CD4-positive, alpha-beta T cell treated with Interleukin-17A for 1 hour (primary cell): ENCODE results near the gene PSMA6.
"Not testable (repeated sequence)": the region's sequence is repeated elsewhere in the genome, so short reads cannot be mapped to it uniquely, and the experiment has no call there.

Source experiments
- DNase-seq: peaks from one replicate; pipeline ENCODE4 v3.0.0-alpha.2; 2020

Gene PSMA6

GRCh38 chr14:35292051-35292769, at the start of gene PSMA6:
TSS of gene PSMA6 (plus strand) at chr14:35292382. CDS start at chr14:35292477, 95 bp downstream.
- DNase-seq: peak; percentile 99

- no peak for DNase-seq
These were observed 49.4 kb upstream of the PSMA6 start for GRCh38 chr14:35242599-35243311.

GRCh38 chr14:35243956-35244355, 48.2 kb upstream of the PSMA6 start:
- no peak for DNase-seq

- DNase-seq: no peak
These were observed 47.6 kb upstream of the PSMA6 start for GRCh38 chr14:35244542-35244941.

- no peak for DNase-seq
These were observed 47.1 kb upstream of the PSMA6 start for GRCh38 chr14:35245051-35245450.

- DNase-seq: no peak
These were observed 44.3 kb upstream of the PSMA6 start for GRCh38 chr14:35247777-35248475.

- no peak for DNase-seq
These were observed 43.8 kb upstream of the PSMA6 start for GRCh38 chr14:35248476-35248788.

- no peak for DNase-seq
These were observed 41.9 kb upstream of the PSMA6 start for GRCh38 chr14:35250319-35250718.

- no peak for DNase-seq
These were observed 39.7 kb upstream of the PSMA6 start for GRCh38 chr14:35252451-35252868.

GRCh38 chr14:35253056-35253455, 39.1 kb upstream of the PSMA6 start:
- DNase-seq: not testable (repeated sequence)

- DNase-seq: not testable (repeated sequence)
These were observed 38.1 kb upstream of the PSMA6 start for GRCh38 chr14:35254034-35254622.

GRCh38 chr14:35254736-35255135, 37.4 kb upstream of the PSMA6 start:
- peak; percentile 26 for DNase-seq

GRCh38 chr14:35255711-35256110, 36.5 kb upstream of the PSMA6 start:
- no peak for DNase-seq

- DNase-seq: no peak
These were observed 34.4 kb upstream of the PSMA6 start for GRCh38 chr14:35257809-35258208.

- DNase-seq: no peak
These were observed 33.8 kb upstream of the PSMA6 start for GRCh38 chr14:35258420-35258819.

GRCh38 chr14:35261774-35262173, 30.4 kb upstream of the PSMA6 start:
- DNase-seq: peak; percentile 29

GRCh38 chr14:35262436-35262835, 29.7 kb upstream of the PSMA6 start:
- DNase-seq: no peak

- DNase-seq: no peak
These were observed 23.2 kb upstream of the PSMA6 start for GRCh38 chr14:35268946-35269345.

GRCh38 chr14:35274805-35275204, 17.4 kb upstream of the PSMA6 start:
- no peak for DNase-seq

- DNase-seq: no peak
These were observed 15.0 kb upstream of the PSMA6 start for GRCh38 chr14:35277179-35277578.

GRCh38 chr14:35279369-35279768, 12.8 kb upstream of the PSMA6 start:
- no peak for DNase-seq

GRCh38 chr14:35281341-35281740, 10.8 kb upstream of the PSMA6 start:
- no peak for DNase-seq

- no peak for DNase-seq
These were observed 7.7 kb upstream of the PSMA6 start for GRCh38 chr14:35284506-35284905.
